Glomerular endothelial cell (primary cell): ENCODE measurements around the gene PTPA. TPM values are rescaled to one million over a fixed set of nuclear protein-coding genes. Genes with fewer than 3 reads are reported as not detected.
"Not testable (repeated sequence)": the region's sequence is repeated elsewhere in the genome, so short reads cannot be mapped to it uniquely, and the experiment has no call there.

Source experiments
- DNase-seq: peaks from one replicate; pipeline ENCODE4 v3.0.0-alpha.2; 2011; ENCODE audit warnings: low read depth, low spot score; ENCODE audit errors: extremely low read depth
- total RNA-seq: library from RNA; depleted of rRNA; stranded (reverse); fragments of >200 nt; gene quantifications from 2 replicates; pipeline ENCODE4 v1.2.3, GENCODE V29; 2015

Gene PTPA
- total RNA-seq, 1 donor from 2014 or later = 82.9 TPM

DNA sequence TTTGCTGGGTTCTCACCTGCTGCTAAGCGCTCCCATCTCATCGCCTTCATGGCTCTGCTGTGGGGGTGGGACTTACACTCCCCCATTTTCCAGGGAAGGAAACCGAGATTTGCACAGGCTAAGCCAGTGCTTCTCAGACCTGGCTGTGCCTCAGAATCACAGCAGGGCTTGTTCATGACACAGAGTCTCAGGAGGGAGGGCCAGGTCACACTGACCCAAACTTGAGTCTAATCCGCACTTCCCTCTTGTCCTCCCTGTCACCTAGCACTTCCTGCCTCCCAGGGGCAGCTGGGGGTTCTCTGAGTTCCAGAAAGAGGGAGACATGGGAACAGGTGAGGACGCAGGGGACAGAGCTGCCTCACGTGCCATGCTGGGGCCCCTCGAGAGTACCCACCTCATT, 82.4 kb downstream of the PTPA start:
- DNase-seq = no peak

DNA sequence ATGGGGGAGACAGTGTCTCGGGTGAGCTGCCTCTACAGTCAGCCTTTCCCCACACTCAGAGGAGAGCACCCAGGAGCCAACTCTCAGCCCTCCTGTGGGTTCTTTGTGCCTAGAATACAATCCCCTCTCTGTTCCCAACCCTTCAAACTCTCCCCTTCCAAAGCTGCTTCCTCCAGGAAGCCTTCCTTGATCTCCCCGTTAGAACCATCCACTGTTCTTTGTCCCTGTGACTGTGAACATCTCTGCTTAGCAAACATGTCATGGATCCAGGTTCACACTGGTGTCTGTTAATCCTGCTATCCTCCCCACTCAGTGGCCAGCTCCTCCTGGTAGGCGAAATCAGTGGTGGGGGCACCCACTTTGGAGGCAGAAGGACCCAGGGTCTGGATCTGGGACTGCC, 83.0 kb downstream of the PTPA start:
- DNase-seq = no peak

DNA sequence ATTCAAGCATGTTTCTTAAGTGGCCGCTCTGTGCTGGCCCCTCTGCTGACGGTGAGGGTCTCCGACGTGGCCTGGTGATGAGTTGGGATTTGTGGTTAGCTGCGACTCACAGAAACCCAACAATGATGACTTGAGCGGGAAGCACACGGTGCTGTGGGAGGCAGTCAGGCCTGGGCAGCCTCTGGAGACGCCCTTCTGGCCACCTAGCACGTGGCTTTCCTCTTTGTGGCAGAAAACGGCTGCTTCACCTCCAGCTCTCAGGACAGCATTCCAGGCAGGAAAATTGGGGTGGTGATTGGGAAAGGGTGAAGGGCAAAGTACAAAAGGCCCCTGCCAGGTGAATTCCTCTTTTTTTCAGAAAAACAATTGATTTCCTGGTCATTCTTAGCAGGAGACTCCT, 84.4 kb downstream of the PTPA start:
- DNase-seq = no peak

DNA sequence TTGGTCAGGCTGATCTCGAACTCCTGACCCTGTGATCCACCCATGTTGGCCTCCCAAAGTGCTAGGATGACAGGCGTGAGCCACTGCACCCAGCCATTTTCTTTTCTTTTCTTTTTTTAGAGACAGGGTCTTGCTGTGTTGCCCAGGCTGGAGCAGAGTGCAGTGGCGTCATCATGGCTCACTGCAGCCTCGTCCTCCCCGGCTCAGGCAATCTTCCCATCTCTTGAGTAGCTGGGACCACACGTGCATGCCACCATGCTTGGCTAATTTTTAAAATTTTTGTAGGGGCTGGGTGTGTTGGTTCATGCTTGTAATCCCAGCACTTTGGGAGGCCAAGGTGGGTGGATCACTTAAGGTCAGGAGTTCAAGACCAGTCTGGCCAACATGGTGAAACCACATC, 85.8 kb downstream of the PTPA start:
- DNase-seq = not testable (repeated sequence)

DNA sequence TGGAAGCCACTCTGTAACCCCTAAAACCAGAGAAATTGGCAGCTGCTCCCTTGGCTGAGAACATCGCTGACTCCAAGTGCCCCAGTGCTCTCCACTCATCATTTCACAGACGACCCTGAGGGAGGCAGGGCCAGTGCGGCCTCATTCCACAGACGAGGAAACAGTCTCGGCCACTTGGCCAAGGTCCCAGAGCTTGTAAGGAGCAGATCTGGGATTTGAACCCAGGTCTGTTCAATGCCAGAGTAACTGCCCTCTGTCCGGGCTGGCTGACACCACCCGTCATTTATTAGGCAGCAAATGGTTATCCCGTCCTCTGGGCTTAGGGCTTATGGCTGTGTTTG, 86.7 kb downstream of the PTPA start:
- no peak for DNase-seq

Other genes with a start within 250 kb of the PTPA start
- 6.1 and 10.5 TPM in 2 replicates for gene KYAT1, start 229.5 kb upstream of the PTPA start, total RNA-seq
- 114 and 116 TPM in 2 replicates for gene LRRC8A, start 229.3 kb upstream of the PTPA start, total RNA-seq
- 0.23 and 2.9 TPM in 2 replicates for gene PHYHD1, start 190.4 kb upstream of the PTPA start, total RNA-seq
- 28.1 and 32.1 TPM in 2 replicates for gene DOLK, start 163.8 kb upstream of the PTPA start, total RNA-seq
- gene NUP188, start 163.7 kb upstream of the PTPA start, total RNA-seq = 47.5 and 51.3 TPM in 2 replicates
- 63.7 and 63.8 TPM in 2 replicates for gene SH3GLB2, start 83.1 kb upstream of the PTPA start, total RNA-seq
- 17.5 and 23.3 TPM in 2 replicates for gene MIGA2, start 74.8 kb upstream of the PTPA start, total RNA-seq
- gene DOLPP1, start 30.3 kb upstream of the PTPA start, total RNA-seq = 13.8 and 15.6 TPM in 2 replicates
- 46.1 and 60.4 TPM in 2 replicates for gene CRAT, start 622 bp upstream of the PTPA start, total RNA-seq
- 21.4 and 23.3 TPM in 2 replicates for gene IER5L, start 66.8 kb downstream of the PTPA start, total RNA-seq